HFF-Myc (cell line): ENCODE measurements around the gene VCX2.
"Not testable (repeated sequence)": the region's sequence is repeated elsewhere in the genome, so short reads cannot be mapped to it uniquely, and the experiment has no call there.

Source experiments
- DNase-seq: peaks from one replicate; pipeline ENCODE4 v3.0.0-alpha.2; 2011; ENCODE audit warnings: low read depth; ENCODE audit errors: extremely low read depth
- H3K4me3 ChIP-seq: replicated peaks from 2 replicates; pipeline ENCODE4 v1.5.1; 2011; ENCODE audit warnings: low read depth, mild to moderate bottlenecking, control low read depth, low read length
- CTCF ChIP-seq: IDR thresholded peaks from 2 replicates; pipeline ENCODE4 v1.5.1; 2012; ENCODE audit warnings: mild to moderate bottlenecking, low read depth, low read length, control low read depth; ENCODE audit errors: missing control alignments

The VCX2 gene

GRCh38 chrX:8171169-8171568, at the start of gene VCX2:
VCX2 (minus strand) TSS chrX:8171267; CDS start chrX:8170643, 624 bp downstream.
- DNase-seq, H3K4me3 ChIP-seq: not testable (repeated sequence)

- no peak for TF ChIP-seq CTCF
- H3K4me3 ChIP-seq = no peak overlapping the region
- DNase-seq = no peak
Observed at GRCh38 chrX:8204943-8205342, 33.9 kb upstream of the VCX2 start.

GRCh38 chrX:8204169-8204935, 33.3 kb upstream of the VCX2 start:
- H3K4me3 ChIP-seq = no peak overlapping the region
- TF ChIP-seq CTCF = no peak
- DNase-seq = no peak

- no peak overlapping the region for H3K4me3 ChIP-seq
- no peak for DNase-seq
- no peak for TF ChIP-seq CTCF
Observed at GRCh38 chrX:8201896-8202331, 30.8 kb upstream of the VCX2 start.

GRCh38 chrX:8196776-8197175, 25.7 kb upstream of the VCX2 start:
- no peak overlapping the region for H3K4me3 ChIP-seq
- no peak for TF ChIP-seq CTCF
- no peak for DNase-seq

- no peak for DNase-seq
- H3K4me3 ChIP-seq = no peak overlapping the region
- TF ChIP-seq CTCF = no peak
Observed at GRCh38 chrX:8194216-8194615, 23.1 kb upstream of the VCX2 start.

- no peak for DNase-seq
- no peak overlapping the region for H3K4me3 ChIP-seq
- no peak for TF ChIP-seq CTCF
Observed at GRCh38 chrX:8192276-8192675, 21.2 kb upstream of the VCX2 start.
